Large intestine (tissue), 3 donors: ENCODE measurements around the gene PALLD. TPM values are rescaled to one million over a fixed set of nuclear protein-coding genes. Genes with fewer than 3 reads are reported as not detected.

Source experiments
- DNase-seq, 2 donors: peaks; one replicate each; pipeline versions ENCODE4 v3.0.0 to v3.0.0-alpha.2; 2013
- H3K27ac ChIP-seq: one replicate; pipeline ENCODE4 v1.5.1; 2013; ENCODE audit warnings: low read length
- H3K27me3 ChIP-seq: 2 replicates; pipeline ENCODE4 v1.6.1; 2013; ENCODE audit warnings: low read length; ENCODE audit not compliant: control insufficient read depth, insufficient read depth
- H3K36me3 ChIP-seq: 2 replicates; pipeline ENCODE4 v1.6.1; 2013; ENCODE audit warnings: low read length; ENCODE audit not compliant: control insufficient read depth, insufficient read depth
- H3K4me1 ChIP-seq: one replicate; pipeline ENCODE4 v1.6.1; 2013; ENCODE audit warnings: low read length; ENCODE audit not compliant: control insufficient read depth, insufficient read depth
- H3K4me3 ChIP-seq: one replicate; pipeline ENCODE4 v1.5.1; 2013; ENCODE audit warnings: low read length
- H3K9me3 ChIP-seq: one replicate; pipeline ENCODE4 v1.6.1; 2013; ENCODE audit warnings: mild to moderate bottlenecking, low read depth, low read length, moderate library complexity; ENCODE audit not compliant: control insufficient read depth
- WGBS: methylation state at CpG from one replicate; pipeline ENCODE4 v1.1.5; 2013; ENCODE audit warnings: low lambda C conversion rate; ENCODE audit not compliant: insufficient coverage; 5-methylcytosine and 5-hydroxymethylcytosine counted together
- polyA plus RNA-seq: library from polyadenylated mRNA; unstranded; fragments of 120-200 nt; gene quantifications from one replicate; pipeline ENCODE4 v1.2.1, GENCODE V29; 2013

PALLD gene
- polyA plus RNA-seq, 1 donor, result 59.7 TPM

DNA sequence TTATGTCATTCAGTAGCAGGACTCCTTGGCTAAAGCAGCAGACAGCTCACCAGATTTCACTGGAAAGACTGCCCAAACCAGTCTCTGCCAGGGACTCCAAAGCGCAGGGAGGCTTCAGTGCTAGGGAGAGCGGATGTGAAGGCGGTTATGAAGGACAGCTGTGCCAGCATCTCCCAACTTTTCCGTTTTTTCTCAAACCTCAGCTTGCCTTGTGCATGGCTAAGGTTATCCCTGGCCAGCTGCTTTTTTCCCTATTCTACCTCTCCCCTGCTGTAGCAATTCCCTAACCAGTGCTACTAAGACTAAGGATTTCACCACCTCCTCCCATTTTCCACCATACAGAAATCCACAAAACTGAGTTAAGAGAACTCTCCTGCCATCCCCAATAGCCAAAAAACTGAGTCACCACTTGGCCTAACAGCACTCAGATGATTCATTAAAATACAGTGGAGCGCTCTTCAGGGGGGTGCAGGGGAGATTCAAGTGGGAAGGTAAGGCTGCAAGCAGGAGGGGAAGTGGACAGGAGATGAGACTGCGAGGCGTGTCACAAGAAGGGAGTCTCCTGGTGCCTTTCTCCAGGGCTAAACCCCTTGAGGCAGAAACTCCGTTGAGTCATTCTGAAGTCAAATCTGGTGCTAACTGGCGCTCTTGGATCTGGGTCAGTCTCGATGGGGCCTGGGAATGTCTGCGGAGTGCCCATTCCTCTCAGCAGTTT lies 90.7 kb downstream of the PALLD start:
- no peak overlapping the region for H3K27ac ChIP-seq
- no peaks in the 10 kb centered on the region for H3K36me3 ChIP-seq
- H3K4me1 ChIP-seq, result no peaks in the 10 kb centered on the region
- H3K27me3 ChIP-seq, result no peaks in the 10 kb centered on the region
- no peaks in the 10 kb centered on the region for H3K9me3 ChIP-seq
- no CpG with 5 or more reads among the region's 11 CpGs for WGBS
- no peak overlapping the region for H3K4me3 ChIP-seq
- DNase-seq, result peak in 1 of 2 donors; percentile 11

DNA sequence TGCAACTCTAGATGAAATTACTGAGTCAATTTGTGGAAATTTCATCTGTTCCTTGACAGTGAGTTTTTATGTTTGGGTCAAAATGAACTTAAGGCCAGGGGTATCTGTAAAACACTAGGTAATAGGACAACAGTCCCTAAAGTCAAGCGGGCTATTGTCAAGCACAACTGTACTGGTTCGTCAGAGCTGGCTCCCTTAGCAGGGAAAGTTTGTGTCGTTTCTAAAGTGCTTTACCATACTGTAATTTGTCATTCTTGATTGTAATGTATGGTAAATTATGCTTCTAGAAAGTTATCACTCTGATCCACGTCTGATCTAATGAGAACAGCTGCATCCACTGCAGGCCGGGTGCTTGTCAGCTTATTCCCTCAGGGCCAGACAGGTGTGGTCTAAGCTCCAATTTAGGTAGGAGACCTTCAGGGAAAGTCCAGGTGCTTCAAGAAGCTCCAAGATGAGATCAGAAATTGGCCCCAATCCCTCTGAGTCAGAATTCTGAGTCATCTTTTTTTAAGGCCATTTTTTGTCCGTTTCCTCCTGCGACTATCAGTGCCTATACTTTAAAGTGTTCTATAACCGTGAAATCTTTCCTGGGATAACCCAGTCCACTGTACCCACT lies 92.2 kb downstream of the PALLD start:
- Histone ChIP-seq H3K9me3 (no peaks in the 10 kb centered on the region), H3K27me3 (no peaks in the 10 kb centered on the region), H3K4me3 (no peak overlapping the region), H3K36me3 (no peaks in the 10 kb centered on the region), H3K27ac (no peak overlapping the region), H3K4me1 (no peaks in the 10 kb centered on the region)
- DNase-seq, result no peak
- 100% methylated on average over 2 of the region's 8 CpGs for WGBS

DNA sequence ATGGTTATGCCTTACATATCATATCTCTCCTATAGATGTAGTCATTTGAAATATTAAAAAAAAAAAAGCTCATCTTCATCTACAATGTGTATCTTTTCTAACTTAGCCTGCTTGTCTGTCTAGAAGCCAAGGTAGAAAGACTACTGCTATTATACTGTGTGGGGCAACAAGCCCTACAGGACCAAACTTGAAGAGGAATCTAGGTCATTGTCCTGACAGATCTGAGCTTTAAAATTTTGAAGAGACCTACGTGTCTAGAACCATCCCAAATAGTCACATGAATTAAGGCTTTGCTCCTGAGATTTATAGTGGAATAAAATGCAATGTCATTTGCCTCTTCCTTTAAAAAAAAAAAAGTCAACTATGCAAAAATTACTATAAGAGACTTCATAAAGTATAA lies 95.8 kb downstream of the PALLD start:
- H3K4me1 ChIP-seq, result no peaks in the 10 kb centered on the region

DNA sequence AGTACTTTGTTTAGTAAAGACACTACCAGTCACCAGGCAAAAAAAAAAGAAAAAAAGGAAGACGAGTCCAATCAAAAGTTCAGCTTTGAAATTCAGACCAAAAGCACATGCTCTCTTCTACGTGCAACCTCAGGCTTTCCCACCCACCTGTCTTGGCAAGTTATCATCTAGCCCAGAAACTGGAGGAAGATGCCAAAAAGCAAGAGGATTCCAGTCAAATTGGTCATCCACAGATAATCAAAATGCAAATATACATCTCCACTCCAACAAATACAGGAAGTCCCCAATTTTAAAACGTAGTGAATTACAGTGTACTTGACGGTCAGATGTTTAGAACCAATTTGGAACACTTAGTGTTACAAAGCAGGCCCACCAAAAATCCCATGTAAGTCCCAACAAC lies 96.5 kb downstream of the PALLD start:
- no peaks in the 10 kb centered on the region for H3K9me3 ChIP-seq
- H3K36me3 ChIP-seq, result no peaks in the 10 kb centered on the region
- H3K4me3 ChIP-seq, result no peak overlapping the region
- H3K4me1 ChIP-seq, result no peaks in the 10 kb centered on the region
- no peaks in the 10 kb centered on the region for H3K27me3 ChIP-seq
- no peak overlapping the region for H3K27ac ChIP-seq
- no peak for DNase-seq
- WGBS, result no CpG with 5 or more reads among the region's 4 CpGs

More for the DNA sequence above, 95.8 kb downstream of the PALLD start:
- no peak for DNase-seq
- Histone ChIP-seq H3K36me3 (no peaks in the 10 kb centered on the region), H3K4me3 (no peak overlapping the region), H3K9me3 (no peaks in the 10 kb centered on the region), H3K27me3 (no peaks in the 10 kb centered on the region), H3K27ac (no peak overlapping the region)
- no CpG with 5 or more reads among the region's 1 CpG for WGBS

DNA sequence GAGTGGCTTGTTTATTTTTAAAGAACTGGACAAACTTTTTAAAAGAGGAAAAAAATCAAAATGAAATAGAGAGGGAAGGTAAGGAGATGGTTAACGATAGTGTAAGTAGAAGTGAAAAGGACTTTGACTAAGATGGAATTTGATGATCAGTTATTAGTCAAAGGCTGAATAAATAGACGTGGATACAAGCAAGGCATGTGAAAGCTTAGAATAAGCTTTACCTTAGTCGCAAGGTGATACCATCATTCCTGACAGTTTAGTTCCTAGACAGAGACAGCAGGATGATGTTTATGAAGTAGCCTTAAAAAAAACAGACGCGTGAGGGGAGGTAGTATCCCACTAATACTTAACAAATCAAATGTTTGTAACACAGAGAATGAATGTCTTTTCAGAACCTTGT lies 97.3 kb downstream of the PALLD start:
- Histone ChIP-seq H3K27me3 (no peaks in the 10 kb centered on the region), H3K4me1 (no peaks in the 10 kb centered on the region), H3K4me3 (no peak overlapping the region), H3K36me3 (no peaks in the 10 kb centered on the region), H3K9me3 (no peaks in the 10 kb centered on the region), H3K27ac (no peak overlapping the region)
- DNase-seq, result no peak
- 67% methylated on average over 3 of the region's 5 CpGs for WGBS

DNA sequence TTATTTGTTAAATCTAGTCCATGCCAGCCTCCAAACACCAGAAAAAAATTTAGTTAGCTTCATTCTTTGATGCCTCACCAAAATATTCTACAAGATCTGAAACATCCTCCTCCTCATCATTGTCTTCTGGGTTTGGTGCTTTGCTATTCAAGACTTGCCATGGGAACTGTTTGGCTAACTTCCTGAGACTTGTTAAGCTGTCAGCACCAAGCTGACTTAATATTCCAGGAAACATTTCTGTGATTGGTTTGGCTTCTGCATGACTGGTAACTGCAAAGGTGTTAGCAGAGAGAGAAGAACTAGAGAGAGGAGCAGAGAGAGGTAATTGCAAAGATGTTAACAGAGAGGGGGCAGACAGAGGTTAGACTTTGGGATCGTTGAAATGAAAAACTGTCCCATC lies 101.3 kb downstream of the PALLD start:
- Histone ChIP-seq H3K27ac (no peak overlapping the region), H3K4me3 (no peak overlapping the region), H3K36me3 (no peaks in the 10 kb centered on the region), H3K27me3 (no peaks in the 10 kb centered on the region), H3K9me3 (no peaks in the 10 kb centered on the region), H3K4me1 (no peaks in the 10 kb centered on the region)
- WGBS, result no CpG with 5 or more reads among the region's 1 CpG
- DNase-seq, result no peak

DNA sequence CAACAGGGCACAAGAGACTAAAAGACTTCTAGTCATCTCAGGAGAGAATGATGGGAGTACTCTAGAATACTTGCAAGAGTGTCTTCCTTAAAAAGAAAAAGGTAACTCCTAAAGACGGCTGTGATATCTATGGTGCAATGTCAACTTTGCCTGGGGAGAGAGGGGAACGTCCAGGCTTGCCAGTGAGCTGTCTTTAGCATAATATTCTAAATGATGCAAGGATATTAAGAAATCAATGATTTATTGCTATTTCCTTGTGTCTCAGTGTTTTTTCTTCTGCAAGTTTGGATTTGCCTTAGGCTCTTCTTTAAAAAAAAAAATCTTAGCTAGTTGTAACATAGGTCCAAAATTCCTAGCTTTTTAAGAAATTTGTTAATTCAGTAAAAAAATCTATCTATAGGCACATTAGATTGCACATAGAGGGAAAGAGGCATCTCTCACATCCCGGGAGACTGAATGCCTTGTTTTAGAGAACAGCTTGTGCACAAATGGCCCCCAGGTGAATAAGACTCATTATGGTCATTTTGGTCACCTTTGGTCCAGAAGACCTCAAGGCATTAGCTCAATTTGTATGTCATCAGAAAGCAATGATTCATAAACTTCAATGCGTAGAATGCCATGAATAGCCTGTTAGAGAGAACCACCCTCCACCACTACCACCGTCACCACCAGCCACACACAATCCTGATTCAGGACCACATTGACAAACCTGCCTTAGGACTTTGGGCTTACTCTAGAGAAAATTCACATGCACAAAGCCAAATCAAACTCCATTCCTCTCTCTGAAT lies 104.1 kb downstream of the PALLD start:
- Histone ChIP-seq H3K4me3 (no peak overlapping the region), H3K4me1 (no peaks in the 10 kb centered on the region), H3K36me3 (no peaks in the 10 kb centered on the region), H3K9me3 (no peaks in the 10 kb centered on the region), H3K27me3 (no peaks in the 10 kb centered on the region), H3K27ac (no peak overlapping the region)
- DNase-seq, result no peak
- WGBS, result 90% methylated on average over 2 of the region's 5 CpGs

DNA sequence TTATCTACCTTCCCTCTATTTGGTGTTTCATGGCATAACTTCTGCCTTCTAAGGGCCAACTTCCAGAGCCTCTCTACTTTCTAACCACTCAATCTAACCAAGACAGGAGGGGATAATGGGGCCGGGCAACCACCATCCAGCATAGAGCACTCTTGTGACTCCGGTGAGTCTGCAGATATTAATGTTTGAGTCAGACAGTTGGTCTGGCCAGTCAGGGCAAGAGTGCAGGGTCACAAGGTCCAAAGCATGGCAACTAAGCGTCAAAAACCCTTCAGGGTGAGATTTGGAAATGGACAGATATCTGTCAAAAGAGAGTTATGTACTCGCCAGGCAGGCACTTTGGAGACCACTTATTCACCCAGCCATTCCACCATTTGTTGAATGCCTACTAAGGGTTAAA lies 105.0 kb downstream of the PALLD start:
- no peak overlapping the region for H3K4me3 ChIP-seq
- no peaks in the 10 kb centered on the region for H3K9me3 ChIP-seq
- no peaks in the 10 kb centered on the region for H3K4me1 ChIP-seq
- no peaks in the 10 kb centered on the region for H3K36me3 ChIP-seq
- H3K27ac ChIP-seq, result no peak overlapping the region
- 83% methylated on average over 1 of the region's 4 CpGs for WGBS
- no peaks in the 10 kb centered on the region for H3K27me3 ChIP-seq
- no peak for DNase-seq

DNA sequence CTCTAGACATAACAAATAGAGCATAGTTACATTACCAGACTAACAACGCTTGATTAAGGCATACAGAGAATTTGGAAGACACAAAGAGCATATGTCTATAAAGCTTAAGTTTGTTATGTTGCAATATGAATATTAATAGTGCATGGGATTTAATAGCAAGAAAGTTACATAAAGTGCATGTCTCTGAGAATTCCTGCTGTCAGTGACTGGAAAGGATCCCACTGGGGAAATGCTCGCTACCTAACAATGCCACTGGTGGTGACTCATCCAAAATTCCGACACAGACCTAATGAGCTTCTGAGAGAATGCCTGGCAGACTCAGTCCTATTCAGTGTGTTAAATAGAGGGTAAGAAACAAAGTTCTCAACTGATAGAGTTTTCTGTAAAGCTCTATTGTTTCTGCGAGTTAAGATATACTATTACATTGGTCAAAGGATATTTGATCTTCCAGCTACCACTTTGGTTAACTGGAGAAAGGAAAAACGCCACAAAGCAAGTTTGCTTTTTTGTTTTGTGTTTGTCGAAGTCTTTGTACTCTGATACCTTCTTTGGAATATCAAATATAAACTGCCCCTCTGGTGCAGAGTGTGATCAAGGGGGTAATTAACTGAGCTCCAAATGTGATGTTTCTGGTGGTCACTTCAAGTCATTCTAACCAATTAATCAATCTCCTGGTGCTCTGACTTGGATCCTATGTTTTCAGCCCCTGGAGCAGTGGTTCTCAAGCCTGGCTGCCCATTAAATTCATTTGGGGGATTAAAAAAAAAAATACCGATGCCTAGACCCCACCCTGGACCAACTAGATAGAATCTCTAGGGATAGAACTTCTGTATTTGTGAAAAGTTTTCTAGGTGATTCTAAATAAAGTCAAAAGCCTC lies 107.9 kb downstream of the PALLD start:
- Histone ChIP-seq H3K27ac (no peak overlapping the region), H3K4me3 (no peak overlapping the region), H3K36me3 (no peaks in the 10 kb centered on the region), H3K4me1 (no peaks in the 10 kb centered on the region), H3K27me3 (no peaks in the 10 kb centered on the region), H3K9me3 (no peaks in the 10 kb centered on the region)
- no peak for DNase-seq
- 68% methylated on average over 3 of the region's 7 CpGs for WGBS

DNA sequence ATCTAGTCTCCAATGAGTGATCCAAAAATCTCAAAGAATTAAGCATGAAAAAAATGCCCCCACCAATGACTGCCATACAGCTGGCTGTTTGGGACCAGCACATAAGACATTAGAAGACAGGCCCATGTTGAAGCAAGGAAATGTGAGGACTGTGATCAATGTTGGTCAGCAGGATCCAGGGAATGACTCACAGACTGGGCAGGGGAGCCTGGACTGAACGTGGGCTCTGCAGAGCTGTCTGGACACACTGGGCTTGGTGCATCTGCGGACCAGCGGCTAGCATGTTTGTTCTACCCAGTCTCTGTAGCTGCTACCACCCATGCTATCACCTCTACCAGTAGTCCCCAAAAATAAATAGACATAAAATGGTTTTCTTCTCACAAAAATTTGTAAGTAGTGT lies 108.6 kb downstream of the PALLD start:
- Histone ChIP-seq H3K27ac (no peak overlapping the region), H3K27me3 (no peaks in the 10 kb centered on the region), H3K4me3 (no peak overlapping the region), H3K9me3 (no peaks in the 10 kb centered on the region), H3K36me3 (no peaks in the 10 kb centered on the region), H3K4me1 (no peaks in the 10 kb centered on the region)
- no peak for DNase-seq
- WGBS, result no CpG with 5 or more reads among the region's 3 CpGs
